ENCODE data around the gene MALL. TPM values are rescaled to one million over a fixed set of nuclear protein-coding genes. Genes with fewer than 3 reads are reported as not detected.
"Not testable (repeated sequence)": the region's sequence is repeated elsewhere in the genome, so short reads cannot be mapped to it uniquely, and the experiment has no call there.

Gene MALL
- total RNA-seq, 6 experiments from 2014 or later = 23.7 to 40.9 (median 28.5) TPM

DNA sequence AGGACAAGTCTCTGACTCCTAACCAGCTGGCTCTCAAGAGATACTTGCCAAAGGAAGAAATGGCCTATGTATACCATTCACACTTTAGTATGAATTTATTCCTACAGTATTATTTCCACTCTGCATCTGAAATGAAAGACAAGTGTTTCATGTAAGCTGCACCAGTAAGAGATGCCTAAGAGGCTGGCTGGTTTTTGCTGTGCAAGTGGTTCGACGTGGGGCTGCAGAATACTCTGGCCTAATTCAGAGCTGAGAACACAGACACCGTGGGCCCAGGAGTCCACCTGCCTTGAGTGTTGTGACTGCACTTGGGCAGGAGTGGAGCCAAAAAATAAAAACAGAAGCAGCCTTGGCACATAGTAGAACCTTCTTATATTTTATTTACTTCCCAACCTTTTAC, 47.5 kb downstream of the MALL start:
- H3K27ac Mint-ChIP-seq; DNase-seq; H3K4me1 Mint-ChIP-seq (ENCODE audit: low read depth); H3K9me3 Mint-ChIP-seq; H3K4me3 Mint-ChIP-seq; H3K27me3 Mint-ChIP-seq (ENCODE audit: insufficient read depth); H3K36me3 Mint-ChIP-seq (ENCODE audit: low read depth): not testable (repeated sequence)

DNA sequence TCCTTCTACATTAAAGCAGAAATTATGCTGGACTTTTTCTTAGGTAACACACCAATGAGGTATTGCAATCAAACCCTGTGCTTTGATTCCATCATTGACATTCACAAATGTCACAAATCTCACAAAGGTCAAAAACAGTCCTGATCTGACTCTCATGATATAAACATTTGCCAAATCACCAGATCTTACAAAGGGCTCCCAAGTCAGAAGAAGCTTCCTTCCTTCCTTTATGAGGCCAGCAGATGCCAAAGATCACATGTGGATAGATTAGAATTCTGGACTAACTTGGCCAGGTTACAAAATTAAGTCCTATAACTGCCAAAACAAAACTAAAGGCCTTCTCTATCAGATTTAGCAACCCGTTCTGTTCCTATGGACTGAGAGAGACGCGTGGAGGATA, 53.3 kb downstream of the MALL start:
- H3K27me3 Mint-ChIP-seq (ENCODE audit: insufficient read depth); H3K4me3 Mint-ChIP-seq; DNase-seq; H3K36me3 Mint-ChIP-seq (ENCODE audit: low read depth); H3K9me3 Mint-ChIP-seq; H3K4me1 Mint-ChIP-seq (ENCODE audit: low read depth); H3K27ac Mint-ChIP-seq: not testable (repeated sequence)

GRCh38 chr2:110060550-110060949, 55.1 kb downstream of the MALL start:
- DNase-seq; H3K4me3 Mint-ChIP-seq; H3K27ac Mint-ChIP-seq; H3K27me3 Mint-ChIP-seq (ENCODE audit: insufficient read depth); H3K4me1 Mint-ChIP-seq (ENCODE audit: low read depth); H3K36me3 Mint-ChIP-seq (ENCODE audit: low read depth); H3K9me3 Mint-ChIP-seq: not testable (repeated sequence)

- not testable (repeated sequence) for H3K4me3 Mint-ChIP-seq; H3K27ac Mint-ChIP-seq; DNase-seq; H3K36me3 Mint-ChIP-seq (ENCODE audit: low read depth); H3K4me1 Mint-ChIP-seq (ENCODE audit: low read depth); H3K27me3 Mint-ChIP-seq (ENCODE audit: insufficient read depth); H3K9me3 Mint-ChIP-seq
Measured at GRCh38 chr2:110059694-110060358, 55.8 kb downstream of the MALL start.

- H3K27me3 Mint-ChIP-seq (ENCODE audit: insufficient read depth); H3K4me1 Mint-ChIP-seq (ENCODE audit: low read depth); H3K27ac Mint-ChIP-seq; DNase-seq; H3K36me3 Mint-ChIP-seq (ENCODE audit: low read depth); H3K9me3 Mint-ChIP-seq; H3K4me3 Mint-ChIP-seq: not testable (repeated sequence)
Measured at GRCh38 chr2:110059009-110059693, 56.5 kb downstream of the MALL start.

GRCh38 chr2:110058034-110058433, 57.6 kb downstream of the MALL start:
- DNase-seq; H3K4me1 Mint-ChIP-seq (ENCODE audit: low read depth); H3K27me3 Mint-ChIP-seq (ENCODE audit: insufficient read depth); H3K4me3 Mint-ChIP-seq; H3K9me3 Mint-ChIP-seq; H3K27ac Mint-ChIP-seq; H3K36me3 Mint-ChIP-seq (ENCODE audit: low read depth): not testable (repeated sequence)

DNA sequence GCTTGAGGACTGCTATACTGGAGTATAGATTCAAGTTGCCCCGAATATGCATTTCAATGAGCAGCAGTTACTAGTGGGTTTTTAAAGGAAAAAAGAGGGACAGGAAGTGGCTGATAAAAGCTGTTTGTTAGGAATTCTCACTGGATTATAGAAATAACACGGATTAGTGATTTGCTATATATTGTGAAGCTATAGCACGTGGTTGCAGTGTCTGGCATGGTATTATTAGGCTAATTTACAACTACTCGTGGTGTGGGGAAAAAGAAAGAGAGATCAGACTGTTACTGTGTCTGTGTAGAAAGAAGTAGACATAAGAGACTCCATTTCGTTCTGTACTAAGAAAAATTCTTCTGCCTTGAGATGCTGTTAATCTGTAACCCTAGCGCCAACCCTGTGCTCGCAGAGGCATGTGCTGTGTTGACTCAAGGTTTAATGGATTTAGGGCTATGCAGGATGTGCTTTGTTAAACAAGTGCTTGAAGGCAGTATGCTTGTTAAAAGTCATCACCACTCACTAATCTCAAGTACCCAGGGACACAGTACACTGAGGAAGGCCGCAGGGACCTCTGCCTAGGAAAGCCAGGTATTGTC, 59.7 kb downstream of the MALL start:
- not testable (repeated sequence) for H3K9me3 Mint-ChIP-seq; DNase-seq; H3K27me3 Mint-ChIP-seq (ENCODE audit: insufficient read depth); H3K27ac Mint-ChIP-seq; H3K36me3 Mint-ChIP-seq (ENCODE audit: low read depth); H3K4me3 Mint-ChIP-seq; H3K4me1 Mint-ChIP-seq (ENCODE audit: low read depth)

- not testable (repeated sequence) for H3K4me3 Mint-ChIP-seq; H3K27me3 Mint-ChIP-seq (ENCODE audit: insufficient read depth); H3K9me3 Mint-ChIP-seq; H3K27ac Mint-ChIP-seq; H3K36me3 Mint-ChIP-seq (ENCODE audit: low read depth); H3K4me1 Mint-ChIP-seq (ENCODE audit: low read depth)
- DNase-seq = peak; percentile 31
Measured at GRCh38 chr2:110054521-110055407, 60.9 kb downstream of the MALL start.

- H3K9me3 Mint-ChIP-seq; H3K27ac Mint-ChIP-seq; H3K4me3 Mint-ChIP-seq; H3K4me1 Mint-ChIP-seq (ENCODE audit: low read depth); H3K27me3 Mint-ChIP-seq (ENCODE audit: insufficient read depth); H3K36me3 Mint-ChIP-seq (ENCODE audit: low read depth); DNase-seq: not testable (repeated sequence)
Measured at GRCh38 chr2:110053688-110054087, 61.9 kb downstream of the MALL start.

- H3K9me3 Mint-ChIP-seq; DNase-seq; H3K4me1 Mint-ChIP-seq (ENCODE audit: low read depth); H3K27me3 Mint-ChIP-seq (ENCODE audit: insufficient read depth); H3K27ac Mint-ChIP-seq; H3K36me3 Mint-ChIP-seq (ENCODE audit: low read depth); H3K4me3 Mint-ChIP-seq: not testable (repeated sequence)
Measured at GRCh38 chr2:110052166-110052565, 63.5 kb downstream of the MALL start.

GRCh38 chr2:110050222-110050621, 65.4 kb downstream of the MALL start:
- not testable (repeated sequence) for DNase-seq; H3K36me3 Mint-ChIP-seq (ENCODE audit: low read depth)

GRCh38 chr2:110049769-110050168, 65.9 kb downstream of the MALL start:
- not testable (repeated sequence) for H3K36me3 Mint-ChIP-seq (ENCODE audit: low read depth); H3K4me1 Mint-ChIP-seq (ENCODE audit: low read depth); H3K9me3 Mint-ChIP-seq; H3K27me3 Mint-ChIP-seq (ENCODE audit: insufficient read depth); H3K4me3 Mint-ChIP-seq; DNase-seq; H3K27ac Mint-ChIP-seq

More at GRCh38 chr2:110050222-110050621, 65.4 kb downstream of the MALL start:
- not testable (repeated sequence) for H3K4me1 Mint-ChIP-seq (ENCODE audit: low read depth); H3K9me3 Mint-ChIP-seq; H3K27me3 Mint-ChIP-seq (ENCODE audit: insufficient read depth); H3K27ac Mint-ChIP-seq; H3K4me3 Mint-ChIP-seq

DNA sequence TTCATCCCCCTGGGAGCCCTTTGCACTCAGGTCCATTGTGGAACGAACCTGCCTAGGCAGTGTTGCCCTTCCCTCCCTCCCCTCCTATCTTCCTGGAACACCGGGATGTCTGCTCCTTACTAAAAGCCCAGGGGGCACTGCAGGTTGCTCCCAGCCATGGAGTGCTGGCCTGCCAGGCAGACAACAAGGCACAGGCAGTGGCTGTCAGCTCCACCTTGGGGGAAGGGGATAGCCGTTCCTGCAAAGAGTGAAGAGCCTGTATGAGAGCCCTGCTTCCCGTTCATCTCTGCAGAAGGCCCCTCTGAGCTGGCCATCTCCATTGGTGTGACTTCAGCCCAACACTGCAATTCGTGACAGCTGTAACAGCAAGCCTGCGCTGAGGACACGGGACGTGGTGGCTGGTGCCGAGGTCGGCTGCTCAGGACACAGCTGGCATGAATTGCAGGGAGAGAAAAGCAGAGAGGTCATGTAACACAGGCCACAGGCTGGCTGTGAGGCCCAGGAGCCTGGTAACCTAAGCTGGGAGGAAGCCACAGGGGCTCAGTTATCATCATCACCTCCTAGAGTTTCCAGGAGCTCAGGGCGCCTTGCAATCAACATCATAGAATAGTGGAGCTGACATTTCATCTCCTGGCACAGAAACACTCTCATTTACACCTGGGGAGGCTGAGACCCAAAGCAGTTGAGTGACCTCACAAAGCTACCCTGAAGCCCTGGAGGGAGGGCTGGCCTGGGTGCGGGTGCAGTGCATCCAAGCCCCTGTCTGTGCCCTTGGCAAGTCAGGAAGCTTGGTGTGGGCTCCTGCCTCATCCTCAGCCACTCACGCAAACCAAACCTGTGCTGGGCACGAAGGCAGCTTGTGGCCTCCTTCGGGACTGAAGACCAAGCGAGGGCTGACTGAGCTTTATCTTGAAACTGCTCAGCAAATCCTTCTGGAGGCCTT, 67.1 kb downstream of the MALL start:
- not testable (repeated sequence) for H3K4me3 Mint-ChIP-seq; H3K4me1 Mint-ChIP-seq (ENCODE audit: low read depth); H3K27me3 Mint-ChIP-seq (ENCODE audit: insufficient read depth); H3K36me3 Mint-ChIP-seq (ENCODE audit: low read depth); H3K27ac Mint-ChIP-seq; H3K9me3 Mint-ChIP-seq; DNase-seq
